DMS153 treated with DMSO at 0.1 percent for 48 hours (cell line): ENCODE measurements around the gene TSEN2.
"Not testable (repeated sequence)": the region's sequence is repeated elsewhere in the genome, so short reads cannot be mapped to it uniquely, and the experiment has no call there.

ENCODE experiments used
- DNase-seq: peaks from one replicate; lab custom pipeline; 2025; ENCODE audit not compliant: unreplicated experiment; lab: John Stamatoyannopoulos, UW

Gene TSEN2

GRCh38 chr3:12451960-12452359, 32.3 kb upstream of the TSEN2 start:
- no peak for DNase-seq

GRCh38 chr3:12452361-12453330, 31.6 kb upstream of the TSEN2 start:
- DNase-seq = no peak

GRCh38 chr3:12454076-12454815, 30.0 kb upstream of the TSEN2 start:
- DNase-seq = no peak

DNA sequence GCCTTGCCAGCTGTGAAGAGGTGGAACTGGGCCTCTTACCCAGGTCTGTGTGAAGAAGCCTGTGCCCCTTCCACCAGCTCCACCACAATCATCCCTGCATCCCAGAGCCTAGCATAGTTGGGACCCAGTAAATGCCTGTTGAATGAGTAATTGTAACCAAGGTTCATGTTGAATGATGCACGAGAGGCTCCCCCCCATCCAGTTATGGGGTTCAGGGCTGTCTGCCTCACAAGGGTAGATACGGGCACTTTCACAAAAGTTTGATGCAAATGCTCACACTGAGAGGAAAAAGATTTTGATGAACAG, 29.5 kb upstream of the TSEN2 start:
- DNase-seq = no peak

GRCh38 chr3:12455740-12456139, 28.5 kb upstream of the TSEN2 start:
- DNase-seq = no peak

- no peak for DNase-seq
Observed at GRCh38 chr3:12456441-12456840, 27.8 kb upstream of the TSEN2 start.

GRCh38 chr3:12457380-12457779, 26.9 kb upstream of the TSEN2 start:
- DNase-seq = not testable (repeated sequence)

GRCh38 chr3:12458901-12459300, 25.4 kb upstream of the TSEN2 start:
- DNase-seq = no peak

GRCh38 chr3:12460127-12460526, 24.2 kb upstream of the TSEN2 start:
- no peak for DNase-seq

DNA sequence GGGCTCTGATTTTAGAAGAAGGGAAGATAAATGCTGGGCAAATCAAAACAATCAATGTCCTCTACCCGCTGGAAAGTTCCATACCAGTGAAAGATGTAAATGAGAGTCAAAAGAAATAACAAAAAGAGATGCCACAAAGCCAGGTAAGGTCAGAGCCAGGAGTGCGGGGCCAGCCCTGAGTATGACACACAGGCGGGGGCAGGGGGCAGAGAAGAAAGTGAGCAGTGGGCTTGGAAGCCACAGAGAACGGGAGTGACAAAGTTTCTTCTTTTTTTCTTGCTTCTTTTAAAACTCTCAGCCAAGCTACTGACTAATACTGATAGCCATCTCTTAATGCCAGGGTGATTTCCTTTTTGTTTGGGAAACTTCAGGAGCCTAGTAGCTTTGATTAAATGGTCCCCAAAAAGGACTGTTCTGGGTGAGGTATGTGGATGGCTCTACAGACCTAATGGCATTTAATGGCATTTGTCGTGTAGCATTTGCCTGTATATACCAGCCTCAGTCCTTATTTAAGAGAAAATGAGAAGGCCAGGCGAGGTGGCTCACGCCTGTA, 23.1 kb upstream of the TSEN2 start:
- no peak for DNase-seq

DNA sequence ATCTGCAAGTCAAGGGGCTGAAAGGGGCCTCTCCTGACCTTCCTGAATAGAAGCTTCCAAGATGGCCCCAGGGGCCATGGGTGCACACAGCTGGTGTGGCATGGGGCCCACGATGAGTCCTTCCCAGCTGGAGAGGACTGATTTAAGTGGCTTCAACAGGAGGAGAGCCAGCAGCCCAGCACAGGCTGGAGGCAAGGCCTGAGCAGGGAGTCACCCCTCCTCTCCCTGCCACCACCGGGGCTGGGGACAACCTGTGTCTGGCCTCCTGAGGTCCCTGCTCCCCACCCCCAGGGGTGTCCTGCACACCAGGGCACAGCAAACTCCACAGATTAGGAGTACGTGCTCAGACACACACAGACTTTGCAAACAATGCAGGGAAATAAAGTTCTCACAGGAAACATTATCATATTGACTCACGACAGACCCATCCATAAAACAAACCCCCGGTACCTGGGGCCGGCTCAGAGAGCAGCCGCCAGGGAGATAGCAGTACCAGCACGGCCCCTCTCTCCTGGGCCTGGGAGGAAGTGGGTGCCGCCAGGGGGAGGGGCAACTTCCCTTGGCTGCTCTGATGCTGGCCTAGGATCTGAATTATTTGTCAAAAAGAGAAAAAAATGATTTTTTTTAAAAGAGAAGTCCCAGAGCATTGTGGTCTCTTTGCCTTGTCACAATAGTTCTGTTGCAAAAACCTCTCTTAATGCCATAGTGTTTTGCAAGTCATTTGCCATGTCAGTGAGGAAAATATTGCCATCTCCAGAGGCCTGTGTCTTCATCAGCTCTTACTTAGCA, 21.9 kb upstream of the TSEN2 start:
- DNase-seq = no peak

- DNase-seq = no peak
Observed at GRCh38 chr3:12463686-12464085, 20.6 kb upstream of the TSEN2 start.

DNA sequence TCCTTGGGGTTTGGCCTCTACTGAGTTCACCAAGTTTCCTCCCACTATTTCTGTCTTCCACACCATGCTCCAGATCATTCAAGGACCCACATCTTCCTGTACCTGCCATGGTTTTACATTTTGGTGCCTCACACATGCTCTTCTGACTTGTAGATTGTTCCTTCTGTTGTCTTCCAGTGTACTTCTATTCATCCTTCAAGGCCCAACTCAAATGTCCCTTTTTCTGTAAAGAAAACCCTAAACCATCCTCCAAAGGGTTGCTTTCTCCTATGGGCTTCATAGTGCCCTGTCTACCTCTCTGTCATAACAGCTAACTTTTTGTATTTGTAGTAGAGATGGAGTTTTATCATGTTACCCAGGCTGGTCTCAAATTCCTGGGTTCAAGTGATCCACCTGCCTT, 20.1 kb upstream of the TSEN2 start:
- DNase-seq = no peak

- DNase-seq = no peak
Observed at GRCh38 chr3:12465151-12465835, 19.0 kb upstream of the TSEN2 start.

DNA sequence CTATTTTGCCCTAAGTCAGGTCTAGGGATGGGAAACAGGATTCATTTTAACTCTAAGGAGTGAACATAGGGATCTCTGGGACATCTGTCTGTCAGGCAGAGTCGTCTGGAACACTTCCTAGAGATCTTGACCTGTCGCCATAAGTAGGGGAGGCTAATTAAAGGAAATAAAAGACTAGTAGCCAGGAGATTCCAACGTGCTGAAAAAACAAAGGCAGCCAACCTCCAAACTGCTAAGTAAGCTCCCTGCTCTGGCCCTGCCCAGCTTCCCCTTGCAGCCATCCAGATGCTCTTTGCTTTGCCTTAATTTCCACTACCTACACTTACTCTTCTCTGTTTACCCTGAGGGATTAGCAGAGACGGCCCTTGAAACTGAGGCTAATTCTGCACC, 18.4 kb upstream of the TSEN2 start:
- no peak for DNase-seq

DNA sequence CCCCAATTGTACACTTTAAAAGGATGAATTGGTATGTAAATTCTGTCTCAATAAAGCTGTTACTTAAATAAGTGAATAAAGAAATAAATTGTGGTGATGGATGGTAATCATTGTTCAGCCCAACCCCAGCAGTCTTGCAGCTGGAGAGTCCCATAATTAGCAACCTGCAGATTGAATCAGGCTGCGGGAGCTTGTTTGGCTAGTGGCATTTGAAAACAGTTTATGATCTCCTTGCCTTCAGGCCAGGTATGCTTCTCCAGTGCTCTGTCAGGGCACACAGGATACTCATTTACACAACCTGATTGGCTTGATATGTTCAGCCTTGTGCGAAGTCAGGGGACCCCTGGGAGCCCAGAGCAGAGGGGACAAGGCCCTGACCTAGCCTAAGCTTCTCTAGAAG, 16.5 kb upstream of the TSEN2 start:
- no peak for DNase-seq

DNA sequence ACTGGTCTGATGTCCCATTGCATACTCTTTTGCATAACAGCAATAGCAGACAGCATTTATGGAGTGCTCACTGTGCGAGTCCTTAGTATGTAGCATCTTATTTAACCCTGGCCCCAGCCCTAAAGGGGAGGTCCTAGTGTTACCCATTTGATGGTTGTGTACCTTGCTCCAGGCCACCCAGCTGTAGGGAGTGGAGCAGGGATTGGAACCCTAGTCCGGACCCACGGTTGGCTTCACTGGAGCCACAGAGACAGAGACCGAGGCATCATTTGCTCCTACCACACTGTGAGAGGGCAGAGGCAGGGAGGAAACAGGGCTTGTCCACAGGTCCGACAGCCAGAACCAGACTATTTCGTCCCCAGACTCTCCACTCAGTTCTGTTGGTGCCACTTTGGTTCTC, 16.0 kb upstream of the TSEN2 start:
- no peak for DNase-seq

DNA sequence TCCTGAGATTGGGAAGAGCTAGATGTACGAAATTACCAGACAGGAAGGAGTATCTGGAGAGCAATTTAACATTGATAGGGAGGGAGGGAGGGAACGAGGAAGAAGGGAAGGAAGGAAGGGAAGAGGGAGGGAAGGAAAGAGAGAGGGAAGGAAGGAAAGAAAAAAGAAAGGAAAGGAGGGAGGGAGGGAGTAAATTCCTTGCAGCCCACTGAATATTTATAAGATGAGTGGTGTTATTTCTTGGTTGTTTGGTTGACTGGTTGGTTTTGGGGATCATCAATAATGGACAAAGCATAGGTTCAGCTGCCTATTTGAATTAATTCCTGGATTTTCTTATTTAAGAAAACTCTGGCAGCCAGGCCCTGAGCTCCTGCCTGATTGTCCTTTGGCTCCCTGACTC, 15.5 kb upstream of the TSEN2 start:
- no peak for DNase-seq

- DNase-seq = not testable (repeated sequence)
Observed at GRCh38 chr3:12469222-12469621, 15.1 kb upstream of the TSEN2 start.

- no peak for DNase-seq
Observed at GRCh38 chr3:12470111-12470510, 14.2 kb upstream of the TSEN2 start.

DNA sequence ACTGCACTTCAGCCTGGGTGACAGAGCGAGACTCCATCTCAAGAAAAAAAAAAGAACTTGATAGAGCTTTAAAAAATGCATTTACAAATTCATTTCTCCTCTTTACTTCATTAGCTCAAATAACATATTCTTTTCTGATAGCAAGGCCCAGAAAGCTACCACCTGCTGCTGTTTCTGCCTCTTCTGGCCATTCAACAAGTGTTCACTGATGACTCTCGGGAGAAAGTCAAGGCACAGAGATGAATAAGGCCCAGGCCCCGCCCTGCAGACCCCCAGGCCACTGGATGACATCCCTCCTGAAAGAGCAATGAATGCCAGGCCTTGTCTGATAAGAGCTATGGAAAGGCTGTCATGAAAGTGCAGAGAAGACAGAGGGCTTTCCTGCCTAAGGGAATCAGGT, 13.6 kb upstream of the TSEN2 start:
- DNase-seq = no peak
